Loucy (cell line): ENCODE measurements around the gene CSNK1G1.

Experiments
- CTCF ChIP-seq: fragments of 200-600 bp; sonication (generic); conservative IDR thresholded peaks from 2 replicates; pipeline ENCODE4 v1.5.1; 2014; ENCODE audit warnings: mild to moderate bottlenecking, antibody characterized with exemption, low read length
- EZH2phosphoT487 ChIP-seq: fragments of 200-600 bp; IDR thresholded peaks from 2 replicates; pipeline ENCODE4 v1.6.1; 2018; ENCODE audit warnings: antibody characterized with exemption, mild to moderate bottlenecking, moderate library complexity, borderline replicate concordance

GRCh38 chr15:64288999-64289398, 67.0 kb downstream of the CSNK1G1 start:
- no peak for TF ChIP-seq EZH2phosphoT487
- no peak for TF ChIP-seq CTCF
